PC-3 (cell line): ENCODE measurements around the gene NUFIP1. TPM values are rescaled to one million over a fixed set of nuclear protein-coding genes. Genes with fewer than 3 reads are reported as not detected.

Experiments used
- ATAC-seq: fragments of 200-7000 bp; cut with Tn5 transposase; 2 replicates; pipeline ENCODE4 v1.9.1; 2020; ENCODE audit warnings: mild to moderate bottlenecking, moderate library complexity
- BruUV-seq: library from RNA; stranded (reverse); fragments of 400-500 nt; replicated peaks from 2 replicates; lab custom pipeline; 2021; lab: Mats Ljungman, UMichigan
- CTCF ChIA-PET: fragments of 300-600 bp; sonication (Branson Sonifier 250); formaldehyde crosslinking; loops from one replicate; lab custom pipeline; 2022; ENCODE audit warnings: antibody characterized with exemption; lab: Charles Lee
- POLR2A ChIA-PET: fragments of 300-600 bp; sonication (Branson Sonifier 250); formaldehyde crosslinking; loops from one replicate; lab custom pipeline; 2022; ENCODE audit warnings: antibody characterized with exemption; ENCODE audit not compliant: unreplicated experiment; lab: Charles Lee
- DNase-seq: peaks from one replicate; pipeline ENCODE4 v3.0.0-alpha.2; 2015
- H2AFZ ChIP-seq: fragments of 300-600 bp; sonication (generic); 2 replicates; pipeline ENCODE4 v1.6.0; 2016; ENCODE audit warnings: antibody characterized with exemption, low read length
- H3F3A ChIP-seq: fragments of 300-600 bp; sonication (generic); one replicate; pipeline ENCODE4 v1.6.0; 2017; ENCODE audit warnings: antibody characterized with exemption, low read length, control low read depth, mild to moderate bottlenecking; ENCODE audit not compliant: unreplicated experiment
- H3K27ac ChIP-seq: fragments of 300-600 bp; sonication (generic); 2 replicates; pipeline ENCODE4 v1.5.1; 2016; ENCODE audit warnings: mild to moderate bottlenecking, low read length
- H3K27me3 ChIP-seq: fragments of 300-600 bp; sonication (generic); 2 replicates; pipeline ENCODE4 v1.6.1; 2016; ENCODE audit warnings: low read length, mixed read lengths
- H3K36me3 ChIP-seq: fragments of 300-600 bp; sonication (generic); 2 replicates; pipeline ENCODE4 v1.6.1; 2016; ENCODE audit warnings: low read depth, mixed run types, low read length, mixed read lengths
- H3K4me1 ChIP-seq: fragments of 300-600 bp; sonication (generic); 2 replicates; pipeline ENCODE4 v1.5.1; 2016; ENCODE audit warnings: low read length; ENCODE audit not compliant: insufficient read depth
- H3K4me2 ChIP-seq: fragments of 300-600 bp; sonication (generic); 2 replicates; pipeline ENCODE4 v1.6.0; 2016; ENCODE audit warnings: low read length
- H3K4me3 ChIP-seq: fragments of 300-600 bp; sonication (generic); 2 replicates; pipeline ENCODE4 v1.5.1; 2016; ENCODE audit warnings: mild to moderate bottlenecking, low read length, mixed read lengths
- H3K79me2 ChIP-seq: fragments of 300-600 bp; sonication (generic); 2 replicates; pipeline ENCODE4 v1.6.1; 2017; ENCODE audit warnings: low read length, mixed read lengths
- H3K9ac ChIP-seq: fragments of 300-600 bp; sonication (generic); 2 replicates; pipeline ENCODE4 v1.6.0; 2016; ENCODE audit warnings: mild to moderate bottlenecking, low read length
- H3K9me2 ChIP-seq: fragments of 300-600 bp; sonication (generic); replicated peaks from 2 replicates; pipeline ENCODE4 v1.6.1; 2016; ENCODE audit warnings: mixed run types, low read length, mixed read lengths
- H3K9me3 ChIP-seq: fragments of 300-600 bp; sonication (generic); 2 replicates; pipeline ENCODE4 v1.6.1; 2016; ENCODE audit warnings: low read length, mixed read lengths
- H4K20me1 ChIP-seq: fragments of 300-600 bp; sonication (generic); 2 replicates; pipeline ENCODE4 v1.6.1; 2016; ENCODE audit warnings: low read length, mixed read lengths
- CTCF ChIP-seq: fragments of 300-600 bp; sonication (generic); conservative IDR thresholded peaks from 2 replicates; pipeline ENCODE4 v1.5.1; 2017; ENCODE audit warnings: antibody characterized with exemption, low read depth, mild to moderate bottlenecking, low read length
- EZH2 ChIP-seq: fragments of 300-600 bp; sonication (generic); IDR thresholded peaks from one replicate; pipeline ENCODE4 v1.6.1; 2017; ENCODE audit warnings: antibody characterized with exemption, mild to moderate bottlenecking, low read length; ENCODE audit not compliant: unreplicated experiment
- EZH2phosphoT487 ChIP-seq: fragments of 300-600 bp; sonication (generic); IDR thresholded peaks from 2 replicates; pipeline ENCODE4 v1.6.1; 2018; ENCODE audit warnings: mild to moderate bottlenecking, antibody characterized with exemption, low read length, borderline replicate concordance
- intact Hi-C: fragments of 100-400 bp; cut with micrococcal nuclease; formaldehyde crosslinking; loops from 2 replicates; pipeline ENCODE4 v1.9.0; 2023
- total RNA-seq: library from RNA; depleted of rRNA; stranded (reverse); fragments of >200 nt; gene quantifications from 2 replicates; pipeline ENCODE4 v1.2.3, GENCODE V29; 2014

Gene NUFIP1
- total RNA-seq, 1 experiment from 2014 or later, result 4.0 TPM

GRCh38 chr13:44955406-44955805 is 33.9 kb downstream of the NUFIP1 start:
- Histone ChIP-seq H3K4me1 (peaks cover 4% of the 10 kb centered on the region; the same call in 1 of the 2 replicates), H3K9me3 (no peaks in the 10 kb centered on the region), H2AFZ (no peak overlapping the region), H3K4me2 (no peak overlapping the region), H4K20me1 (no peaks in the 10 kb centered on the region), H3K36me3 (peaks cover 16% of the 10 kb centered on the region), H3K79me2 (no peaks in the 10 kb centered on the region), H3K9me2 (no peaks in the 10 kb centered on the region), H3K27ac (no peak overlapping the region), H3F3A (no peaks in the 10 kb centered on the region), H3K9ac (no peak overlapping the region), H3K4me3 (no peak overlapping the region), H3K27me3 (no peaks in the 10 kb centered on the region)
- TF ChIP-seq EZH2, result no peak
- no peak for TF ChIP-seq EZH2phosphoT487
- TF ChIP-seq CTCF, result no peak
- intact Hi-C loops, result no loop called here
- BruUV-seq, result no TSS peak
- ATAC-seq (no peak), DNase-seq (peak; percentile 64)
- CTCF ChIA-PET, result interaction anchor here (0.7 kb wide), 1 partner anchor 37 kb away, joined by 4 read pairs; no protein-coding TSS in a partner anchor
- POLR2A ChIA-PET, result no interaction called here

- no peaks in the 10 kb centered on the region for H3K79me2 ChIP-seq
- H2AFZ ChIP-seq, result no peak overlapping the region
- no peaks in the 10 kb centered on the region for H4K20me1 ChIP-seq
- no peak for DNase-seq
- H3K4me1 ChIP-seq, result peaks cover 4% of the 10 kb centered on the region; the same call in 1 of the 2 replicates
- no peaks in the 10 kb centered on the region for H3K9me2 ChIP-seq
- H3K4me2 ChIP-seq, result no peak overlapping the region
- TF ChIP-seq CTCF (no peak), EZH2phosphoT487 (no peak), EZH2 (no peak)
- peaks cover 14% of the 10 kb centered on the region for H3K36me3 ChIP-seq
- no peak overlapping the region for H3K4me3 ChIP-seq
- ATAC-seq, result no peak
- no peak overlapping the region for H3K9ac ChIP-seq
- CTCF ChIA-PET, result no interaction called here
- H3K9me3 ChIP-seq, result no peaks in the 10 kb centered on the region
- intact Hi-C loops, result no loop called here
- POLR2A ChIA-PET, result no interaction called here
- no peaks in the 10 kb centered on the region for H3K27me3 ChIP-seq
- no peak overlapping the region for H3K27ac ChIP-seq
- H3F3A ChIP-seq, result no peaks in the 10 kb centered on the region
- no TSS peak for BruUV-seq
Measured at GRCh38 chr13:44954224-44954623, 35.0 kb downstream of the NUFIP1 start.

GRCh38 chr13:44952671-44953070 is 36.6 kb downstream of the NUFIP1 start:
- intact Hi-C loops, result no loop called here
- H3K4me3 ChIP-seq, result no peak overlapping the region
- no peaks in the 10 kb centered on the region for H3F3A ChIP-seq
- ChIA-PET CTCF (no interaction called here), POLR2A (no interaction called here)
- H2AFZ ChIP-seq, result no peak overlapping the region
- no peak overlapping the region for H3K9ac ChIP-seq
- no peaks in the 10 kb centered on the region for H3K9me3 ChIP-seq
- H3K9me2 ChIP-seq, result no peaks in the 10 kb centered on the region
- no peak overlapping the region for H3K4me2 ChIP-seq
- no peaks in the 10 kb centered on the region for H3K27me3 ChIP-seq
- no peaks in the 10 kb centered on the region; the same call in 1 of the 2 replicates for H3K36me3 ChIP-seq
- H3K4me1 ChIP-seq, result peaks cover 4% of the 10 kb centered on the region; the same call in 1 of the 2 replicates
- no peaks in the 10 kb centered on the region for H3K79me2 ChIP-seq
- no peak for DNase-seq
- H3K27ac ChIP-seq, result no peak overlapping the region
- ATAC-seq, result no peak
- H4K20me1 ChIP-seq, result no peaks in the 10 kb centered on the region
- no peak for TF ChIP-seq EZH2phosphoT487
- no peak for TF ChIP-seq CTCF
- no peak for TF ChIP-seq EZH2
- no TSS peak for BruUV-seq
